Medulla oblongata (tissue), 1 donor: ENCODE data around the gene LENEP.

Experiments used
- DNase-seq: peaks from one replicate; pipeline ENCODE4 v3.0.0-alpha.2; 2015; ENCODE audit errors: extremely low spot score

LENEP gene

GRCh38 chr1:155026154-155026553 is 32.8 kb downstream of the LENEP start:
- no peak for DNase-seq

GRCh38 chr1:155026588-155026987 is 33.2 kb downstream of the LENEP start:
- no peak for DNase-seq

- no peak for DNase-seq
Observed at GRCh38 chr1:155029513-155030242, 36.3 kb downstream of the LENEP start.

- DNase-seq: no peak
Observed at GRCh38 chr1:155030243-155030795, 36.9 kb downstream of the LENEP start.

GRCh38 chr1:155030899-155031298 is 37.5 kb downstream of the LENEP start:
- DNase-seq: no peak

- no peak for DNase-seq
Observed at GRCh38 chr1:155032886-155033285, 39.5 kb downstream of the LENEP start.

- DNase-seq: no peak
Observed at GRCh38 chr1:155033524-155033923, 40.1 kb downstream of the LENEP start, which contains the start of the genes DCST1 and DCST2. DCST1 (plus strand) TSS chr1:155033824; CDS start chr1:155034037, 213 bp downstream. DCST2 (minus strand) TSS chr1:155033781; CDS start chr1:155033701, 80 bp downstream.

- DNase-seq: no peak
Observed at GRCh38 chr1:155034318-155035208, 41.2 kb downstream of the LENEP start.

GRCh38 chr1:155035936-155036335 is 42.5 kb downstream of the LENEP start:
- no peak for DNase-seq

GRCh38 chr1:155037043-155037442 is 43.7 kb downstream of the LENEP start:
- DNase-seq: no peak

GRCh38 chr1:155037851-155038441 is 44.6 kb downstream of the LENEP start:
- DNase-seq: no peak

GRCh38 chr1:155038602-155039307 is 45.4 kb downstream of the LENEP start:
- no peak for DNase-seq

- DNase-seq: no peak
Observed at GRCh38 chr1:155039308-155039669, 45.9 kb downstream of the LENEP start.

- no peak for DNase-seq
Observed at GRCh38 chr1:155040358-155041093, 47.1 kb downstream of the LENEP start.

- no peak for DNase-seq
Observed at GRCh38 chr1:155042789-155043188, 49.4 kb downstream of the LENEP start.

GRCh38 chr1:155043301-155043702 is 49.9 kb downstream of the LENEP start:
- no peak for DNase-seq

- no peak for DNase-seq
Observed at GRCh38 chr1:155043793-155044192, 50.4 kb downstream of the LENEP start.
